ENCODE data around the gene GADD45G. TPM values are rescaled to one million over a fixed set of nuclear protein-coding genes. Genes with fewer than 3 reads are reported as not detected.

GADD45G gene
- total RNA-seq, 4 donors from 2014 or later = 8.3 to 27.2 (median 14.4) TPM

DNA sequence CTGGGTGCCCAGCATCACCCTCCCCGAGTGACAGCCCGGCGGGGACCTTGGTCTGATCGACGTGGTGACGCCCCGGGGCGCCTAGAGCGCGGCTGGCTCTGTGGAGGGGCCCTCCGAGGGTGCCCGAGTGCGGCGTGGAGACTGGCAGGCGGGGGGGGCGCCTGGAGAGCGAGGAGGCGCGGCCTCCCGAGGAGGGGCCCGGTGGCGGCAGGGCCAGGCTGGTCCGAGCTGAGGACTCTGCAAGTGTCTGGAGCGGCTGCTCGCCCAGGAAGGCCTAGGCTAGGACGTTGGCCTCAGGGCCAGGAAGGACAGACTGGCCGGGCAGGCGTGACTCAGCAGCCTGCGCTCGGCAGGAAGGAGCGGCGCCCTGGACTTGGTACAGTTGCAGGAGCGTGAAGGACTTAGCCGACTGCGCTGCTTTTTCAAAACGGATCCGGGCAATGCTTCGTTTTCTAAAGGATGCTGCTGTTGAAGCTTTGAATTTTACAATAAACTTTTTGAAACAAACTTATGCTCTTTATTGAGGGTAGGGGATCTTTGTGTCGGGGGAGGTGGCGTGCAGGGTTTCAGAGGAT lies 1.3 kb downstream of the GADD45G start:
- TF ChIP-seq, protein P1, sequence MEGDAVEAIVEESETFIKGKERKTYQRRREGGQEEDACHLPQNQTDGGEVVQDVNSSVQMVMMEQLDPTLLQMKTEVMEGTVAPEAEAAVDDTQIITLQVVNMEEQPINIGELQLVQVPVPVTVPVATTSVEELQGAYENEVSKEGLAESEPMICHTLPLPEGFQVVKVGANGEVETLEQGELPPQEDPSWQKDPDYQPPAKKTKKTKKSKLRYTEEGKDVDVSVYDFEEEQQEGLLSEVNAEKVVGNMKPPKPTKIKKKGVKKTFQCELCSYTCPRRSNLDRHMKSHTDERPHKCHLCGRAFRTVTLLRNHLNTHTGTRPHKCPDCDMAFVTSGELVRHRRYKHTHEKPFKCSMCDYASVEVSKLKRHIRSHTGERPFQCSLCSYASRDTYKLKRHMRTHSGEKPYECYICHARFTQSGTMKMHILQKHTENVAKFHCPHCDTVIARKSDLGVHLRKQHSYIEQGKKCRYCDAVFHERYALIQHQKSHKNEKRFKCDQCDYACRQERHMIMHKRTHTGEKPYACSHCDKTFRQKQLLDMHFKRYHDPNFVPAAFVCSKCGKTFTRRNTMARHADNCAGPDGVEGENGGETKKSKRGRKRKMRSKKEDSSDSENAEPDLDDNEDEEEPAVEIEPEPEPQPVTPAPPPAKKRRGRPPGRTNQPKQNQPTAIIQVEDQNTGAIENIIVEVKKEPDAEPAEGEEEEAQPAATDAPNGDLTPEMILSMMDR (IDR thresholded peaks at IDR 0.05) = no peak
- peak in 1 of 2 donors; percentile 63 for TF ChIP-seq POLR2A (IDR thresholded peaks at IDR 0.05)
- H3K27me3 ChIP-seq = no peaks in the 10 kb centered on the region
- H3K4me1 ChIP-seq = peaks cover 23 to 30% of the 10 kb centered on the region in 2 donors
- peak overlapping the region; percentile 7 to 75 (median 65) for H3K4me3 ChIP-seq (replicated peaks in 1 of 3)
- H3K36me3 ChIP-seq = no peaks in the 10 kb centered on the region
- 3 to 14% methylated on average over 17 to 26 of the region's 40 CpGs for WGBS, 2 donors
- intact Hi-C loops (cut with DNase I) = no loop called here
- DNase-seq = peak; percentile 86 to 88
- H3K27ac ChIP-seq = peak overlapping the region; percentile 94 to 97 (median 94)
- no peaks in the 10 kb centered on the region for H3K9me3 ChIP-seq

DNA sequence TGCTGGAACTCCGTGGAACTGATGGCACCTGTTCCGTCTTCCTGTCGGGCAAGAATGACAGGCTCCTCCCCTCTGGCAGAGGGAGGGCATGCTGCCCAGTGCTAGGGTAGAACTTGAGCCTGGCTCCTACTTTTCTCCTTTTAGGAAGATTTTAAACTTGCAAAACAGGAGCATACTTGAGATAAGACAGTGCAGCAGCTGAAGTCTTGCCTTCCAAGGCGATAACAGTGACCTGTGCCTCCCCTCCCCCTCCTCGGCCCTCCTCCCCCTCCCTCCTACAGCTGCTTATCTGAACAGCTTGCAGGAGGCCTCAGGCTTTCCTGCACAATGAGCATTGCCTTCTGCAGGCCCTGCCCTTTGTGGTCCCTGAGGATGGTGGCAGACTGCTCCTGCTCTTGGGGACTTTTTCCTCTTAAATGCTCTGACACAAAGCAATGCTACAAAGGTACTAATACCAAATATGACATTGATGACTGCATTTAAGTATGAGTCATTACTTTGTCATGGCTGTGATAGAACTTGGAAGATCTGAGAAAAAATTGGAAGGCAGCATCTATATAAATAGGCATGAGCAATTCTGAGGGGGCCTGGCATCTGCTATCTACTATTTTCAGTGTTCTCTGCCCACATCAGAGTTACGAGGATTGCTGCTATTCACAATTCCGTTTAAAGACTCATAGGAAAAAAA lies 2.0 kb downstream of the GADD45G start:
- Histone ChIP-seq H3K4me1 (peaks cover 23 to 30% of the 10 kb centered on the region in 2 donors), H3K4me3 (replicated peaks in 1 of 3) (peak overlapping the region in 1 of 3 donors; percentile 65), H3K36me3 (no peaks in the 10 kb centered on the region), H3K9me3 (no peaks in the 10 kb centered on the region), H3K27ac (peak overlapping the region; percentile 94 to 97 (median 94)), H3K27me3 (no peaks in the 10 kb centered on the region)
- peak; percentile 84 to 87 for DNase-seq
- WGBS, 2 donors = 38 to 39% methylated on average over 7 of the region's 7 CpGs
- intact Hi-C loops (cut with DNase I) = no loop called here
- TF ChIP-seq, protein P1 (IDR thresholded peaks at IDR 0.05) = no peak
- no peak for TF ChIP-seq POLR2A (IDR thresholded peaks at IDR 0.05)

DNA sequence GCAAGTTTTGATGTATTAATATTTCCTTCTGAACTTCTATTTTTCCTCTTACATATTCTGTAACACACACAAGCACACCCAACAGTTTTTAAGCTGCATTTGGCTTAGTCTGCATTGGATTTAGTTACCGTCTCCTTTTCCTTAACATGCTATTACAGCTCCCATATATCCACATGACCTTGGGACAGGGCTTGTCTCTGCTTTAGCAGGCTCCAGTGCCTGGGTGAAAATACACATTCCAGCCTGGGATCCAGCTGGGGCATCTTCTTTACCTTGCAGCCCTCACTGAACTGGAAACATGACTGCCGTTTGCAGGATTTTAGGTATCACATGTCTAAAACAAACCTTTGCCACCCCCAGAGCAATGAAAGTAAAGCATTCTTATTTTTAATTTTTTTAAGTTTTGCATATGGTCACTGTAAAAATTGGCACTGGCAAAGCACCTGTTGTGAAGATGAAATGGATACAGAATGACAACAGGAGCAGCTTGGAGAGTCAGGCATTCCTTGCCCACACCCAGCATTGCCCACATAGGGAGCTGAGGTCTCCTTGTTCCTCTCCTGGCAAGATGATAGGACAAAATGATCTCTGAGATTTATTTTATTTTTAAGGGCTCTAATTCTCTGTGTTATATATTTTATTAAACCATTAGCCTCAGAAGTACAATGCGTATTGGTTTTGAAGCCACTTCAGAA lies 4.0 kb downstream of the GADD45G start:
- intact Hi-C loops (cut with DNase I) = no loop called here
- Histone ChIP-seq H3K27ac (no peak overlapping the region), H3K4me1 (peaks cover 16 to 22% of the 10 kb centered on the region in 2 donors), H3K27me3 (no peaks in the 10 kb centered on the region), H3K4me3 (replicated peaks in 1 of 3) (no peak overlapping the region), H3K9me3 (no peaks in the 10 kb centered on the region), H3K36me3 (no peaks in the 10 kb centered on the region)
- TF ChIP-seq POLR2A (IDR thresholded peaks at IDR 0.05) = no peak
- TF ChIP-seq, protein P1 (IDR thresholded peaks at IDR 0.05) = no peak
- WGBS, 2 donors = 93 to 96% methylated on average over 3 of the region's 3 CpGs
- no peak for DNase-seq

- 95 to 96% methylated on average over 8 of the region's 8 CpGs for WGBS, 2 donors
- DNase-seq = no peak
Observed at GRCh38 chr9:89609426-89610006, 4.7 kb downstream of the GADD45G start.

More at GRCh38 chr9:89609426-89610006, 4.7 kb downstream of the GADD45G start:
- H3K36me3 ChIP-seq = no peaks in the 10 kb centered on the region
- intact Hi-C loops (cut with DNase I) = no loop called here
- no peaks in the 10 kb centered on the region for H3K27me3 ChIP-seq
- no peaks in the 10 kb centered on the region for H3K9me3 ChIP-seq
- TF ChIP-seq, protein P1 (IDR thresholded peaks at IDR 0.05) = no peak
- no peak for TF ChIP-seq POLR2A (IDR thresholded peaks at IDR 0.05)
- no peak overlapping the region for H3K27ac ChIP-seq
- H3K4me3 ChIP-seq (replicated peaks in 1 of 3) = no peak overlapping the region
- peaks cover 10 to 16% of the 10 kb centered on the region in 2 donors for H3K4me1 ChIP-seq

Data from thyroid gland (tissue), 4 donors.